ENCODE data around the gene LPP. TPM values are rescaled to one million over a fixed set of nuclear protein-coding genes. Genes with fewer than 3 reads are reported as not detected.

Gene LPP
- total RNA-seq, 1 donor from 2014 or later: 222 TPM

DNA sequence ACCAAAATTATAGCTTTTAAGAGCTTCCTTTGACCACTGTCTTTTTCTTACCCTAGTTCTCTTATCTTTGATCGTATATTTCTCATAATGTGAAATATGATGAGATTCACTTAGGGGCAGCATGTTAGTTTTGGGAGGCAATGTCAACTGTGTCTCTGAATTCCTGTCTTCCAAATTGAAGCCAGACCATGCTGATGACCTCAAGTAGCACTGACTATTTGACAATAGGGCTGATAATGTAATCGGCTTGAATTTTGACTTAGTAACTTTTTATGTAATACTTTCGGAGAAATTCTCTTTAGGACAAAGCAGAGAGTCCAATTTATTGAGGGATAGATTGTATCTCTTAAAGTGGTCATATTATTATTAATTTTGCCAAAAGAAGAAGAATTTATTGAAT, 722.4 kb downstream of the LPP start:
- H3K9me3 Mint-ChIP-seq (ENCODE audit: unreplicated experiment): no peaks in the 10 kb centered on the region
- Histone ChIP-seq H3K4me2 (ENCODE audit: low read length) (no peak overlapping the region), H3K4me1 (ENCODE audit: insufficient read depth, low read length) (peaks cover 4% of the 10 kb centered on the region), H3K9ac (ENCODE audit: low read length) (no peak overlapping the region), H2AFZ (ENCODE audit: low read depth, low read length) (no peak overlapping the region), H3K27ac (ENCODE audit: low read depth, low read length) (no peak overlapping the region), H3K4me3 (ENCODE audit: insufficient read depth, low read depth, low read length) (no peak overlapping the region), H3K79me2 (ENCODE audit: insufficient read depth, low read length) (no peaks in the 10 kb centered on the region), H3K9me3 (ENCODE audit: insufficient read depth, low read depth, low read length) (no peaks in the 10 kb centered on the region), H4K20me1 (ENCODE audit: insufficient read depth, low read length) (no peaks in the 10 kb centered on the region), H3K36me3 (ENCODE audit: insufficient read depth, low read length) (peaks cover 38% of the 10 kb centered on the region), H3K27me3 (ENCODE audit: insufficient read depth, low read length) (no peaks in the 10 kb centered on the region)
- no peak overlapping the region for H3K4me3 Mint-ChIP-seq (ENCODE audit: unreplicated experiment)
- DNase-seq (ENCODE audit: low read depth) (no peak), FAIRE-seq (no peak)
- no peaks in the 10 kb centered on the region for H3K27me3 Mint-ChIP-seq (ENCODE audit: low read depth, unreplicated experiment)
- H3K27ac Mint-ChIP-seq (ENCODE audit: unreplicated experiment): no peak overlapping the region
- peaks cover 27% of the 10 kb centered on the region for H3K36me3 Mint-ChIP-seq (ENCODE audit: low read depth, unreplicated experiment)
- no peak for TF ChIP-seq EZH2 (IDR thresholded peaks at IDR 0.05; ENCODE audit: insufficient read depth, low read length)
- TF ChIP-seq, protein P1, sequence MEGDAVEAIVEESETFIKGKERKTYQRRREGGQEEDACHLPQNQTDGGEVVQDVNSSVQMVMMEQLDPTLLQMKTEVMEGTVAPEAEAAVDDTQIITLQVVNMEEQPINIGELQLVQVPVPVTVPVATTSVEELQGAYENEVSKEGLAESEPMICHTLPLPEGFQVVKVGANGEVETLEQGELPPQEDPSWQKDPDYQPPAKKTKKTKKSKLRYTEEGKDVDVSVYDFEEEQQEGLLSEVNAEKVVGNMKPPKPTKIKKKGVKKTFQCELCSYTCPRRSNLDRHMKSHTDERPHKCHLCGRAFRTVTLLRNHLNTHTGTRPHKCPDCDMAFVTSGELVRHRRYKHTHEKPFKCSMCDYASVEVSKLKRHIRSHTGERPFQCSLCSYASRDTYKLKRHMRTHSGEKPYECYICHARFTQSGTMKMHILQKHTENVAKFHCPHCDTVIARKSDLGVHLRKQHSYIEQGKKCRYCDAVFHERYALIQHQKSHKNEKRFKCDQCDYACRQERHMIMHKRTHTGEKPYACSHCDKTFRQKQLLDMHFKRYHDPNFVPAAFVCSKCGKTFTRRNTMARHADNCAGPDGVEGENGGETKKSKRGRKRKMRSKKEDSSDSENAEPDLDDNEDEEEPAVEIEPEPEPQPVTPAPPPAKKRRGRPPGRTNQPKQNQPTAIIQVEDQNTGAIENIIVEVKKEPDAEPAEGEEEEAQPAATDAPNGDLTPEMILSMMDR (IDR thresholded peaks at IDR 0.05; ENCODE audit: insufficient read depth, low read depth, low read length): no peak
- H3K4me1 Mint-ChIP-seq (ENCODE audit: low read depth, unreplicated experiment): peaks cover 3% of the 10 kb centered on the region

DNA sequence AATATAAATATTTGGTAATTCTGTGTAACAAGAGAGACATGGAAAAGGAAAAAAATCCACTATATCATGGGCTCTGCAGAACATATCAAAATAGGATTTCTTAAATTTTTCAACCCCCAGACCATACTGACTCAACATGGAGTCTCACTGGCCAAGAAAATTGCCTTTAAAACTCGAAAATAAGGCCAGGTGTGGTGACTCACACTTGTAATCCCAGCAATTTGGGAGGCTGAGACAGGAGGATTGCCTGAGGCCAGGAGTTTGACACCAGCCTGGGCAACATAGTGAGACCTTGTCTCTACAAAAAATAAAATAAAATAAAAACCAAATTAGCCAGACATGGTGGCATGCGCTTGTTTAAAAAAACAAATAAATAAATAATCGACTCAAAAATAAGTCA, 723.4 kb downstream of the LPP start:
- no peak overlapping the region for H3K27ac Mint-ChIP-seq (ENCODE audit: unreplicated experiment)
- no peaks in the 10 kb centered on the region for H3K9me3 ChIP-seq (ENCODE audit: insufficient read depth, low read depth, low read length)
- H3K4me3 Mint-ChIP-seq (ENCODE audit: unreplicated experiment): no peak overlapping the region
- H2AFZ ChIP-seq (ENCODE audit: low read depth, low read length): no peak overlapping the region
- no peak for TF ChIP-seq EZH2 (IDR thresholded peaks at IDR 0.05; ENCODE audit: insufficient read depth, low read length)
- TF ChIP-seq, protein P1 (IDR thresholded peaks at IDR 0.05; ENCODE audit: insufficient read depth, low read depth, low read length): no peak
- H3K36me3 Mint-ChIP-seq (ENCODE audit: low read depth, unreplicated experiment): peaks cover 25% of the 10 kb centered on the region
- H3K4me1 ChIP-seq (ENCODE audit: insufficient read depth, low read length): peaks cover 12% of the 10 kb centered on the region
- H3K27me3 Mint-ChIP-seq (ENCODE audit: low read depth, unreplicated experiment): no peaks in the 10 kb centered on the region
- H3K9me3 Mint-ChIP-seq (ENCODE audit: unreplicated experiment): no peaks in the 10 kb centered on the region
- H3K4me1 Mint-ChIP-seq (ENCODE audit: low read depth, unreplicated experiment): peaks cover 10% of the 10 kb centered on the region
- DNase-seq (ENCODE audit: low read depth): no peak
- H3K79me2 ChIP-seq (ENCODE audit: insufficient read depth, low read length): no peaks in the 10 kb centered on the region
- no peak for FAIRE-seq
- H3K9ac ChIP-seq (ENCODE audit: low read length): no peak overlapping the region
- no peaks in the 10 kb centered on the region for H3K27me3 ChIP-seq (ENCODE audit: insufficient read depth, low read length)
- no peak overlapping the region for H3K27ac ChIP-seq (ENCODE audit: low read depth, low read length)
- no peak overlapping the region for H3K4me3 ChIP-seq (ENCODE audit: insufficient read depth, low read depth, low read length)
- H3K36me3 ChIP-seq (ENCODE audit: insufficient read depth, low read length): peaks cover 36% of the 10 kb centered on the region
- H4K20me1 ChIP-seq (ENCODE audit: insufficient read depth, low read length): no peaks in the 10 kb centered on the region
- no peak overlapping the region for H3K4me2 ChIP-seq (ENCODE audit: low read length)

DNA sequence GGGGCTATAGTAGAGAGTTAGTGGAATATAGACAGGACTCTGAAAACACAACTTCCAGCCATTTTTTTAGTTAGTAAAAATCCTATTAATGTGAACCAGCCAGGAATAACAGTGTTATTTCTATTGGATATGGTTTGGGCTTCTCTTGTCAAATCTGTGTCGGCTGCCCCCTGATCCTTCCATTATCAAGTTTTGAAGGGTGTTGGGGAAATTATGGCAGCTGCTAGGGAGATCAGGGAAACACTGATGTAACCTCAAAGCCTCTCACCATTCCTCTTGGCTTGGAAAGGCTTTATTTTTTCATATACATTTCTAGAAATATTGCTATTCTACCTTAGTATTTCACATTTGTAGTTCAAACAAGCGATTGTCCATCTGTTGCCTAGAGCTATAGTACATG, 724.1 kb downstream of the LPP start:
- Mint-ChIP-seq H3K4me1 (ENCODE audit: low read depth, unreplicated experiment) (peaks cover 15% of the 10 kb centered on the region), H3K27me3 (ENCODE audit: low read depth, unreplicated experiment) (no peaks in the 10 kb centered on the region), H3K36me3 (ENCODE audit: low read depth, unreplicated experiment) (peaks cover 24% of the 10 kb centered on the region), H3K9me3 (ENCODE audit: unreplicated experiment) (no peaks in the 10 kb centered on the region), H3K27ac (ENCODE audit: unreplicated experiment) (no peak overlapping the region), H3K4me3 (ENCODE audit: unreplicated experiment) (no peak overlapping the region)
- Histone ChIP-seq H4K20me1 (ENCODE audit: insufficient read depth, low read length) (no peaks in the 10 kb centered on the region), H3K4me2 (ENCODE audit: low read length) (no peak overlapping the region), H3K79me2 (ENCODE audit: insufficient read depth, low read length) (no peaks in the 10 kb centered on the region), H3K4me1 (ENCODE audit: insufficient read depth, low read length) (peaks cover 16% of the 10 kb centered on the region), H3K9me3 (ENCODE audit: insufficient read depth, low read depth, low read length) (no peaks in the 10 kb centered on the region), H3K27ac (ENCODE audit: low read depth, low read length) (no peak overlapping the region), H3K4me3 (ENCODE audit: insufficient read depth, low read depth, low read length) (no peak overlapping the region), H3K36me3 (ENCODE audit: insufficient read depth, low read length) (peaks cover 31% of the 10 kb centered on the region), H2AFZ (ENCODE audit: low read depth, low read length) (no peak overlapping the region), H3K27me3 (ENCODE audit: insufficient read depth, low read length) (no peaks in the 10 kb centered on the region), H3K9ac (ENCODE audit: low read length) (no peak overlapping the region)
- TF ChIP-seq EZH2 (IDR thresholded peaks at IDR 0.05; ENCODE audit: insufficient read depth, low read length): no peak
- TF ChIP-seq, protein P1 (IDR thresholded peaks at IDR 0.05; ENCODE audit: insufficient read depth, low read depth, low read length): no peak
- DNase-seq (ENCODE audit: low read depth) (no peak), FAIRE-seq (no peak)
